Naive thymus-derived CD8-positive, alpha-beta T cell (primary cell): Measurements from ENCODE around the gene ACTR10. TPM values are rescaled to one million over a fixed set of nuclear protein-coding genes. Genes with fewer than 3 reads are reported as not detected.

Experiments
- ATAC-seq, 2 donors: fragments of 150-1000 bp; cut with Tn5 transposase in 1 of 2; sonication (Bioruptor Pico), chemical (Tn5 transposase) in 1 of 2; 1 replicate in 1 of 2; 2 replicates in 1 of 2; pipeline ENCODE4 v1.10.0; 2021; ENCODE audit warnings: mild to moderate bottlenecking in 2 of 2, moderate library complexity in 2 of 2
- POLR2A ChIA-PET: fragments of 350-600 bp; sonication (Branson Sonifier 250); formaldehyde crosslinking; loops from one replicate; lab custom pipeline; 2021; ENCODE audit warnings: antibody characterized with exemption; lab: Charles Lee
- DNase-seq, 10 donors: peaks; one replicate each; pipeline versions ENCODE4 v3.0.0 to v3.0.0-alpha.2; 2020 to 2022
- H3K27ac Mint-ChIP-seq, 10 donors: one replicate each; pipeline ENCODE4 v1.8.0; 2020 to 2022; ENCODE audit warnings: mild to moderate bottlenecking in 10 of 10, mixed read lengths in 10 of 10, moderate library complexity in 4 of 10, inconsistent platforms in 1 of 10
- H3K27me3 Mint-ChIP-seq, 5 donors: one replicate each; pipeline ENCODE4 v1.8.0; 2021 to 2022; ENCODE audit warnings: mixed read lengths in 5 of 5
- H3K36me3 Mint-ChIP-seq, 3 donors: one replicate each; pipeline ENCODE4 v1.8.0; 2020 to 2022; ENCODE audit warnings: mixed read lengths in 3 of 3, mild to moderate bottlenecking in 2 of 3, inconsistent platforms in 1 of 3
- H3K4me1 Mint-ChIP-seq, 4 donors: one replicate each; pipeline ENCODE4 v1.8.0; 2021 to 2022; ENCODE audit warnings: mixed read lengths in 4 of 4
- H3K4me3 Mint-ChIP-seq, 10 donors: one replicate each; pipeline ENCODE4 v1.8.0; 2020 to 2022; ENCODE audit warnings: mild to moderate bottlenecking in 10 of 10, mixed read lengths in 10 of 10, moderate library complexity in 6 of 10, inconsistent platforms in 1 of 10
- H3K9me3 Mint-ChIP-seq, 9 donors: one replicate each; pipeline ENCODE4 v1.8.0; 2020 to 2022; ENCODE audit warnings: mixed read lengths in 9 of 9, mild to moderate bottlenecking in 3 of 9, inconsistent platforms in 1 of 9, moderate library complexity in 1 of 9
- polyA plus RNA-seq, 3 donors: library from polyadenylated mRNA; unstranded; fragments of 300-500 nt; fragmentation: Illumina TruSeq; gene quantifications; one replicate each; pipeline ENCODE4 v1.2.3, GENCODE V29; 2021
- total RNA-seq, 8 experiments: library from RNA in 2 of 8; stranded (reverse) in 2 of 8; gene quantifications; one replicate each; pipeline ENCODE4 v1.2.3 and lab custom pipeline; 2021 to 2026

ACTR10 gene
- total RNA-seq (10 to 100 TPM; 54.9 to 69.5 TPM), polyA plus RNA-seq (10 to 100 TPM; 80.3 to 87.2 (median 84.7) TPM), total RNA-seq (lab: John Stamatoyannopoulos, UW) (29.7 to 55.4 (median 45.6) reads per million in 6 experiments)

DNA sequence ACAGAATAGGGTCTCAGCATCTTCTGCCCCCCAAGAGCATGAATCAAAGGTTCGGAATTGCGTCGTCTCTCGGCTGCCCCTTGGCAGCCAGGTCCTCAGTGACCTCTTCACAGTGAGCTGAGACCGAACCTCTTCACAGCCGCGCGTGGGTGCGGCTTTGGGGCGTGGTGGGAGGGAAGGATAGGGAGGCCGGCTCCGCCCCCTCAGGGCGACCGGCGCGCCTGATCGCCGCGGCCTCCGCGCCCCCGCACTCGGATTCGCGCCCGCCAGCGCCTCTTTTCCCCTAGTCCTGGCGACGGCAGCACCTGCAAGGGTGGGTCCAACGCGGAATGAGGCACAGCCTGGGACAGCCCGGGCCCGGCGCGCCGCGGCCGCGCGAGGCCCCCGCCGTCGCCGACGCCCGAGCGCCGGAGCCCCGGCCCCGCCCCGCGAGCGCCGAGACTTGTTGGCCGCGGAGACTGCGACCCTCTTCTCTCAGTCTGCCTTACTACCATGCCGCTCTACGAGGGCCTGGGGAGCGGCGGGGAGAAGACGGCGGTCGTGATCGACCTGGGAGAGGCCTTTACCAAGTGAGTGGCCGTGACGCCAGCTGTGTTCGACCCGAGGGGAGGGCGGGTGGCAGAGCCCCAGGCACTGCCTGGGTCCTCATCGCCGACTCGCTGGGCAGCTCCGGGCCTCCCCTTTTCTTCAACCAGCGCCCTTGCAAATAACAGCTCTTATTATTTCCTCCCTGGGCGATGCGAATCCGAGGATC is at the start of gene ACTR10:
ACTR10 (plus strand) TSS at position 424 of the 754 bp plus-strand sequence; CDS start at position 493, 69 bp downstream.
- peak; percentile 74 to 95 (median 88) for DNase-seq
- peaks cover 0 to 20% (median 0%) of the 10 kb centered on the region in 3 donors for H3K36me3 Mint-ChIP-seq
- no peaks in the 10 kb centered on the region for H3K9me3 Mint-ChIP-seq
- peak within 1 kb of the TSS; percentile 93 to 99 (median 96) for H3K4me3 Mint-ChIP-seq
- peak; percentile 85 to 88 for ATAC-seq
- POLR2A ChIA-PET, result interaction anchor here (0.6 to 4.3 kb wide), 10 partner anchors 23 to 931 kb away, joined by 3 to 28 read pairs (median 5); partner anchors contain the start of genes AP5M1, ARID4A, EXOC5 and KIAA0586
- peak within 1 kb of the TSS; percentile 93 to 98 (median 97) for H3K27ac Mint-ChIP-seq
- H3K27me3 Mint-ChIP-seq, result peaks cover 0 to under 1% (median 0%) of the 10 kb centered on the region in 5 donors
- H3K4me1 Mint-ChIP-seq, result peaks cover 13 to 47% (median 32%) of the 10 kb centered on the region in 4 donors

GRCh38 chr14:58150243-58150805 is 49.6 kb upstream of the ACTR10 start:
- POLR2A ChIA-PET, result interaction anchor here (0.6 kb wide), 1 partner anchor 172 kb away, joined by 3 read pairs; no protein-coding TSS in a partner anchor
- peaks cover 3 to 19% (median 14%) of the 10 kb centered on the region in 4 donors for H3K4me1 Mint-ChIP-seq
- no peaks in the 10 kb centered on the region for H3K9me3 Mint-ChIP-seq
- H3K36me3 Mint-ChIP-seq, result no peaks in the 10 kb centered on the region
- H3K27ac Mint-ChIP-seq, result no peak overlapping the region
- ATAC-seq (no peak), DNase-seq (no peak)
- H3K4me3 Mint-ChIP-seq, result peak overlapping the region in 6 of 10 donors; percentile 73 to 85 (median 78)
- peaks cover 26 to 86% (median 47%) of the 10 kb centered on the region in 5 donors for H3K27me3 Mint-ChIP-seq

GRCh38 chr14:58151133-58152013 is 48.6 kb upstream of the ACTR10 start:
- no peaks in the 10 kb centered on the region for H3K36me3 Mint-ChIP-seq
- H3K27ac Mint-ChIP-seq, result no peak overlapping the region
- POLR2A ChIA-PET, result no interaction called here
- H3K27me3 Mint-ChIP-seq, result peaks cover 27 to 86% (median 49%) of the 10 kb centered on the region in 5 donors
- DNase-seq (peak in 3 of 10 donors; percentile 1 to 8 (median 8)), ATAC-seq (peak; percentile 55 to 57)
- peaks cover 3 to 19% (median 14%) of the 10 kb centered on the region in 4 donors for H3K4me1 Mint-ChIP-seq
- H3K4me3 Mint-ChIP-seq, result peak overlapping the region; percentile 67 to 85 (median 76)
- no peaks in the 10 kb centered on the region for H3K9me3 Mint-ChIP-seq

DNA sequence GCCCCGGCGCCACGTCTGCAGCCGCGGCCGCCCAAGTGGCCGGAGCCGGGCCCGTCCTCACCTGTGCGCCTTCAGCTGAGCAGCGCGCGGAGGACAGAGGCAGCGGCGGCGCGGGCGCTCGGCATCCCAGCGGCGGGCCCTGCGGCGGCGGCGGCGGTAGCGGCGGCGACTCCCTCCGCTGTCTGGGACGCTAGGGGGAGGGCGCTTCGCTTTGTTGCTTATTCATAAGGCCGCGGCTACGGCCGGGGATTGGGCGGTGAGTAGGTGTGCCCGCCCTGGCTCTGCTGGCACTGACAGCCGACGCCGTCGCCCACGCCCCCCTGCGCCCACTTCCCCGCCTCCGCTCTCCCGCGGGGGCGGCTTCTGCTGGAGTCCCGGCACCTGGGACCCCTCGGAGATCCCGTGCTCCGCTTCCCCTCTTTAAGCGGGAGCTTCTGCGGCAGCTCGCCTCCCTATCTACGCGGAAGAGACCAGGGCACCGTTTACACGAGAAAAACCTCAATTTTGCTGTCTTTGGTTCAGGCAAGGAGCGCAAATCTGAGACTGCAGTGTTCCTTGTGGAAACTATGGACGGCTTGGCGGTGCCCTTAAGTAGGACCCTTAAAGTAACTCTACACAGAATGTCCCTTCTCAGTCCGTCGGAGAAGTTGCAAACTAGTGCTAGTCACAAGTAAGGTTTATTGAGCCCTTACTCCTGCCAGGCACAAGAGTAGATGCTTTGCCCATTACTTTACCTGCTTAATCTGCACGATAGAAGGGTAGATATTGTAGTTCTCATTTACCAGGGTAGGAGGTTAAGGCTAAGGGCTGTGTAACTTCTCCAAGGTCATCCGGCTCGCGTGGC is 47.7 kb upstream of the ACTR10 start, which contains the start of gene ARMH4:
ARMH4 (minus strand) TSS at position 200 of the 844 bp plus-strand sequence. CDS start 12,855 bp downstream, outside the sequence.
- Mint-ChIP-seq H3K27me3 (peaks cover 31 to 88% (median 51%) of the 10 kb centered on the region in 5 donors), H3K36me3 (peaks cover 0 to under 1% (median 0%) of the 10 kb centered on the region in 3 donors), H3K4me1 (peaks cover 3 to 19% (median 14%) of the 10 kb centered on the region in 4 donors), H3K27ac (no peak within 1 kb of the TSS), H3K4me3 (peak within 1 kb of the TSS; percentile 72 to 85 (median 80)), H3K9me3 (no peaks in the 10 kb centered on the region)
- DNase-seq (peak; percentile 31 to 80 (median 53)), ATAC-seq (peak; percentile 92 to 97)
- POLR2A ChIA-PET, result no interaction called here

GRCh38 chr14:58160561-58160960 is 39.4 kb upstream of the ACTR10 start:
- H3K36me3 Mint-ChIP-seq, result peaks cover 0 to 2% (median 0%) of the 10 kb centered on the region in 3 donors
- H3K27ac Mint-ChIP-seq, result no peak overlapping the region
- POLR2A ChIA-PET, result no interaction called here
- peaks cover 7 to 20% (median 14%) of the 10 kb centered on the region in 5 donors for H3K27me3 Mint-ChIP-seq
- H3K9me3 Mint-ChIP-seq, result no peaks in the 10 kb centered on the region
- no peak for DNase-seq
- no peaks in the 10 kb centered on the region for H3K4me1 Mint-ChIP-seq
- no peak for ATAC-seq
- no peak overlapping the region for H3K4me3 Mint-ChIP-seq

GRCh38 chr14:58166005-58166983 is 33.7 kb upstream of the ACTR10 start:
- POLR2A ChIA-PET, result no interaction called here
- peaks cover 0 to 3% (median 0%) of the 10 kb centered on the region in 4 donors for H3K4me1 Mint-ChIP-seq
- peaks cover 0 to 5% (median 0%) of the 10 kb centered on the region in 9 donors for H3K9me3 Mint-ChIP-seq
- ATAC-seq, result peak; percentile 53 to 59
- no peak overlapping the region for H3K4me3 Mint-ChIP-seq
- peak; percentile 36 to 77 (median 58) for DNase-seq
- H3K36me3 Mint-ChIP-seq, result no peaks in the 10 kb centered on the region
- no peak overlapping the region for H3K27ac Mint-ChIP-seq
- peaks cover 4 to 32% (median 20%) of the 10 kb centered on the region in 5 donors for H3K27me3 Mint-ChIP-seq

DNA sequence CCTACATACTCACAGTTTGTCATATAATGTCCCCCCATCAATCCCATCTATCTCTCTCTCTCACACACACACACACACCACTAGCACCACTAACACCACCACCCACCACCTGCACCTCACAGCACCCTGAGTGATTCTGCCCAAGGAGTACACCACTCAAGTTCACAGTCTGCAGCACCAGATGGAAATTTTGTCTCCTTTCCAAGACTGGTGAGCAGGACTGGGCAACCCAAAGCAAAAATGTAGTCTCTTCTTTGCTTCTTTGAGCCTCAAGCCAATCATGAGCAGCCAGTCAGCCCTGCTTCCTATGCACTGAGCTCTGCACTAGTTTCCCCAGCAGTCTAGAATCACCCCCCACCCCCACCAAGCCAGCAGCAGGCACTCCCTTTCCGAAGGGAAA is 32.9 kb upstream of the ACTR10 start:
- Mint-ChIP-seq H3K27ac (no peak overlapping the region), H3K4me3 (no peak overlapping the region), H3K27me3 (peaks cover 5 to 32% (median 19%) of the 10 kb centered on the region in 5 donors), H3K36me3 (no peaks in the 10 kb centered on the region), H3K9me3 (peaks cover 0 to 5% (median 0%) of the 10 kb centered on the region in 9 donors), H3K4me1 (peaks cover 0 to 3% (median 0%) of the 10 kb centered on the region in 4 donors)
- POLR2A ChIA-PET, result interaction anchor here (0.6 kb wide), 1 partner anchor 35 kb away, joined by 3 read pairs; no protein-coding TSS in a partner anchor
- no peak for DNase-seq
- ATAC-seq, result no peak

DNA sequence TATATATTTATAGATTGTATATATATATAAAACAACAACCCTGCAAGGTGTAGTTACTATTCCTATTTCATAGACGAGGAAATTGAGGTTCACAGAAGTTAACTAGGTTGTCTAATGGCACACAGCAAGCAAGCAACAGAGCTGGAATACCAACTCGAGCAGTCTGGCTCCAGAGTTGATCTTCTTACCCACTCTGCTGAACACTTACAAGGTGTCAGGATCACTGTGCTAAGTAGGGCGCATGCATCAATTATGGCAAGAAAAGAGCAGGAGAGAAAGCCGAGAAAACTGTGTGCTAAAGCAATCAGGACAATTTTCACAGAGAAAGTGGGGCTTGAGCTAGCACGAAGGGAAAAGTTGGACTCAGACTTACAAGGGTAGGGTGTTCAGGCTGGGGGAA is 32.1 kb upstream of the ACTR10 start:
- no peak for ATAC-seq
- H3K27ac Mint-ChIP-seq, result no peak overlapping the region

DNA sequence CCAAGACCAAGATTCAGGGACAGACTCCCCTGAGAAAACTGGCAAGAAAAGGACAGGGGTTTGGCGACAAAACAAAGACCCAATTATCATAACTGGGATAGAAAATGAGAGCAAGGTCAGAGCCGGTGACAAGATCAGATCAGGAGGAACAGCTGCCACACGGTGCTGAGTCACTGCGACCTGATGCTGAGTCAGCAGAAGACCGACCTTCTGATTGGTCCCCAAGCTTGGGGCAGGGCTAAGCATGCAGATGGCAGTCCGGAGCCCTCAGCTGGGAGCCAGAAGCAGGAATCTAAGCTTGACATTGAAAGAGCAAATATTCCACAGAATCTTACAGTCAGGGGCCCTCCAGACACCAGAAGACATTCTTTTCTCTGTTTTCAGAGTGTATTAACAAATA is 28.9 kb upstream of the ACTR10 start:
- H3K27ac Mint-ChIP-seq, result peak overlapping the region in 1 of 10 donors; percentile 30
- POLR2A ChIA-PET, result no interaction called here
- peaks cover 0 to 3% (median 0%) of the 10 kb centered on the region in 4 donors for H3K4me1 Mint-ChIP-seq
- peaks cover 0 to 5% (median 0%) of the 10 kb centered on the region in 9 donors for H3K9me3 Mint-ChIP-seq
- no peak for ATAC-seq
- peaks cover 12 to 47% (median 28%) of the 10 kb centered on the region in 5 donors for H3K27me3 Mint-ChIP-seq
- no peak for DNase-seq
- no peak overlapping the region for H3K4me3 Mint-ChIP-seq
- no peaks in the 10 kb centered on the region for H3K36me3 Mint-ChIP-seq

More for the DNA sequence above, 32.1 kb upstream of the ACTR10 start:
- H3K27me3 Mint-ChIP-seq, result peaks cover 5 to 32% (median 19%) of the 10 kb centered on the region in 5 donors
- POLR2A ChIA-PET, result no interaction called here
- DNase-seq, result no peak
- H3K4me1 Mint-ChIP-seq, result peaks cover 0 to 3% (median 0%) of the 10 kb centered on the region in 4 donors
- no peaks in the 10 kb centered on the region for H3K36me3 Mint-ChIP-seq
- peaks cover 0 to 5% (median 0%) of the 10 kb centered on the region in 9 donors for H3K9me3 Mint-ChIP-seq
- no peak overlapping the region for H3K4me3 Mint-ChIP-seq

DNA sequence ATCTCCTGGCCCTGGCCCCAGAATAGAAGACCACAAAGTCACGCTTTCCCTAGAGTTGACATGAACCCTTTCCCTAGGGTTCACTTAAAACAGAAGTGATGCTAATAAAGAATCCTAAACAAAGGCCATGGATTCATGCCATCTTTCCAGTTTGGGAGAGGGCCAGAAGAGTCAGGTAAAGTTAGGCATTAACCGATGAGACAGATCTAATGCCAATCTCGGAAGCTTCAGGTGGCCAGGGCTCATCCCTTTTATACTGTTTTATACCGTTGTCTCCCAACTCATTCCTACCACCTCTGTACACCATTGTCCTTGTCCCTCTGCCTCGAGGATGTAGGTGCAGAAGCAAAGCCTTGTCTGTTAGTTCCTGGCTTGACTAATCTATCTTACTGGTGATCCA is 22.8 kb upstream of the ACTR10 start:
- DNase-seq (no peak), ATAC-seq (no peak)
- H3K4me1 Mint-ChIP-seq, result no peaks in the 10 kb centered on the region
- H3K9me3 Mint-ChIP-seq, result no peaks in the 10 kb centered on the region
- no peak overlapping the region for H3K27ac Mint-ChIP-seq
- no peak overlapping the region for H3K4me3 Mint-ChIP-seq
- H3K27me3 Mint-ChIP-seq, result peaks cover 4 to 20% (median 12%) of the 10 kb centered on the region in 5 donors
- POLR2A ChIA-PET, result no interaction called here
- H3K36me3 Mint-ChIP-seq, result no peaks in the 10 kb centered on the region
